H7 (cell line): ENCODE results near the gene CDC25B. TPM values are rescaled to one million over a fixed set of nuclear protein-coding genes. Genes with fewer than 3 reads are reported as not detected.
"Not testable (repeated sequence)": the region's sequence is repeated elsewhere in the genome, so short reads cannot be mapped to it uniquely, and the experiment has no call there.

Experiments used
- DNase-seq: peaks from one replicate; pipeline ENCODE4 v3.0.0; 2012
- H3K27me3 ChIP-seq: 2 replicates; pipeline ENCODE4 v1.6.0; 2011; ENCODE audit warnings: mild to moderate bottlenecking, low read length; ENCODE audit not compliant: control insufficient read depth, insufficient read depth
- H3K36me3 ChIP-seq: replicated peaks from 2 replicates; pipeline ENCODE4 v1.5.1; 2011; ENCODE audit warnings: low read length; ENCODE audit not compliant: control insufficient read depth, insufficient read depth
- H3K4me3 ChIP-seq: 2 replicates; pipeline ENCODE4 v1.5.1; 2011; ENCODE audit warnings: low read depth, mild to moderate bottlenecking, control low read depth, low read length, moderate library complexity; ENCODE audit not compliant: insufficient read depth
- total RNA-seq: library from RNA; depleted of rRNA; stranded (reverse); fragments of >200 nt; shearing (Covaris generic); gene quantifications from 2 replicates; pipeline ENCODE4 v1.2.3, GENCODE V29; 2014; rRNA removed

Gene CDC25B
- total RNA-seq, 1 experiment from 2014 or later, result 30.7 TPM

GRCh38 chr20:3840201-3840600 lies 44.1 kb downstream of the CDC25B start:
- H3K36me3 ChIP-seq, DNase-seq, H3K4me3 ChIP-seq, H3K27me3 ChIP-seq: not testable (repeated sequence)

DNA sequence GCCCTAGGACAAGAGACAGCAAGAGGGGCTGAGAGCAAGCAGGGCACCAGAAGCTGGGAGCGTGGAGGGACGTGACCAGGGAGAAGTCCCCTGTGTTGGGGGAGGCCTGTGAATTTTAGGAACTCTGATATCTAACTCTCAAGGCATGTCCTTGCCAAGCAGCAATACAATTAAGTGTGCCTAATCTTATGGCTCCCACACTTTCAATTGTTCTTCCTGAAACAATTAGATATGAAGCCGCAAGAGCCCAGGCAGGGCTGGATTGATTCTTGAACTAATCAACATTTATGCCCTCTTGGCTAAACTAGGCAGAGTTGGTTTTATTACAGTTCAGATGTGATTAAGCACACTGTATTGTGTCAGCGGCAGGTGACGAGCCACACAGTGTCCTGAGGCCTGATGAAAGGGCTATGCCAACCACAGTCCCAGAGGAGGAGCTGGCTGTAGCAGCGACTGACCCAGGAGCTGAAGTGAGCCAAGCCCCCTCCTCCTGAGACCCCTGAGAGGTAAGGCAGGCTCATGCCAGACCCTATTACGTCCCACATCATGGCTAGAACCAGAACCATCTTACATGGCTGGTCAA lies 46.3 kb downstream of the CDC25B start:
- DNase-seq, result peak; percentile 32
- Histone ChIP-seq H3K36me3 (no peaks in the 10 kb centered on the region), H3K27me3 (no peaks in the 10 kb centered on the region), H3K4me3 (no peak overlapping the region)

DNA sequence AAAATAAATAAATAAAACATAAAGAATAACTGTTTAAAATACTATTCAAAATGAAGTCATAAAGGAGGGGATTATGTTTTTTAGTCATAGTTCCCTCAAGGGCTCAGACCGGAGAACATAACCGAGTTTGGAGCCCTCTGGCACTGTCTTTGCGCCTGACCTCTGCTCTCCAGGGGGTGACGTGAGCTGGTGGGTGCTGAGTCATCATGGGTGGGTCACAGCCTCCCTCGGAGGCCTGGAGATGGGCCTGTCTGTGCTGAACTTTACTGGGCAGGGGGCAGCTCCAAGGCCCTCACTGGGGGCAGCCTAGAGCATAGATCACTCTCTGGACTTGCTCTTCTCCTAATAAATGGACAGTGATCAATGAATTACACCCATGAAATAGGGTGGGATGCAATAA lies 47.4 kb downstream of the CDC25B start:
- Histone ChIP-seq H3K36me3 (no peaks in the 10 kb centered on the region), H3K27me3 (no peaks in the 10 kb centered on the region), H3K4me3 (no peak overlapping the region)
- DNase-seq, result peak; percentile 24

DNA sequence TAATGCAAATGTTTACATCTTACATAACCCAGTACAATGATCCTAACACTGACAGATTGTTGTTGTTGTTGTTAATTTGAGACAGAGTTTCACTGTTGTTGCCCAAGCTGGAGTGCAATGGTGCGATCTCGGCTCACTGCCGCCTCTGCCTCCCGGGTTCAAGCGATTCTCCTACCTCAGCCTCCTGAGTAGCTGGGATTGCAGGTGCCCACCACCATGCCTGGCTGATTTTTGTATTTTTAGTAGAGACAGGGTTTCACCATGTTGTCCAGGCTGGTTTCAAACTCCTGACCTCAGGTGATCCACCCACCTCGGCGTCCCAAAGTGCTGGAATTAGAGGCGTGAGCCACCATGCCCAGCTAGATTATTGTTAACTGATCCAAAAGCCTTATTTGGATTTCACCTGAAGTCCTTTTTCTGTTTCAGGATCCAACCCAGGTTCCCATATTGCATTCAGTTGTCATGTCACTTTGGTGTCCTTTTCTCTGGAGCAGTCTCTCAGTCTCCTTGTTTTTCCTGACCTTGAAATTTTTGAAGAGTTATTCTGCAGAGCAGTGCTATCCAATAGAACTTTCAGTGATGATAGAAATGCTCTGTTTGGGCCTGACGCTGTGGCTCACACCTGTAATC lies 48.0 kb downstream of the CDC25B start:
- not testable (repeated sequence) for H3K4me3 ChIP-seq, H3K27me3 ChIP-seq, DNase-seq, H3K36me3 ChIP-seq

DNA sequence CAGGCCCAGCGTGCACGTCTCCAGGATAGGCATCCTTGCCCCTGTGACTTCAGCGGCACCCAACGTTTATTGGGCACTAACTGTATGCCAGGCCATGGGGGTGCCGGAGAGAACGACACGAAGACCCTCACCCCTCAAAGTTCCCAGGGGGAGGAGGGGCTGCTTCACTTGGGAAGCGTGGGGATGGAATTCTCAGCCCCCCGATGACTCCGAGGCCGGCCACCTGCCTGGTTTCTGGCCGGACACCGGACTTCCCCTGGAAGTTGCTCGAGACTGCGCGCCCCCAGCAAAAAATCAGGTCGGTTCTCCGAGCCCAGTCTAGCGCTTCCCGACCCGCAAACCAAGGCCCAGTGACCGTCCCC lies 50.2 kb downstream of the CDC25B start:
- H3K36me3 ChIP-seq, result no peaks in the 10 kb centered on the region
- no peaks in the 10 kb centered on the region for H3K27me3 ChIP-seq
- no peak for DNase-seq
- peak overlapping the region; percentile 89 for H3K4me3 ChIP-seq

DNA sequence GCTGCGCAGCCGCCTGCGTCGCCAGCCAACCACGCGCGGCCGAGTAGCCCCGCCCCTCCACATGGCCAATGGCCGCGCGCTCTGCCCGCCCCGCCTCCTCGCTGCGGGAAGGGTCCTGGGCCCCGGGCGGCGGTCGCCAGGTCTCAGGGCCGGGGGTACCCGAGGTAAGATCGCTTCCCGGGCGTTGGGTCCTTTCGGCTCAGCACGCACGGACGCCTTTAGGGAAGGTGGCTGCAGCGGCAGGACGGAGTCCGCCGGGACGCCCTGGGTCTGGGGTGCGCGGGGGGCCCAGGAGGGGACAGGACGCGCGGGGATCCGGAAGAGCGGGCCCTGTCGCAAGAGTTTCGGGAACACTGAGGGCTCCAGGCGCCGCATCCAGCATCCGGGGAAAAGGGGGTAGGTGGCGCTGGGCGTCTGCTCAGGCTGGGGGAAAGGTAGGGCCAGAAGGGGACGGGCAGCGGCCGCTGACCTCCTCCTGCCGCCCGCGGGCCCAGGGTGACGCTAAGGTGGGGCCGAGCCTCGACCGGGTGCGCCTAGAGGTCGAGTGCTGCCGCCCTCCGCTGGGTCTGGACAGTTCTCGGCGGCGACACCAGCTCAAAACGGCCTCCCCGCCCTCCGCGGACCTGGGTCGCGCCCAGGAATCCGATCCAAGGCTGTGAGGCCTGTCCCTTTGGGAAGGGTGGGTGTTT lies 50.8 kb downstream of the CDC25B start, which contains the start of gene MAVS:
Gene MAVS, plus strand, starts transcription at position 95 of the 689 bp plus-strand sequence. CDS start 7,791 bp downstream, outside the sequence.
- Histone ChIP-seq H3K27me3 (no peaks in the 10 kb centered on the region), H3K4me3 (peak within 1 kb of the TSS; percentile 89), H3K36me3 (no peaks in the 10 kb centered on the region)
- DNase-seq, result peak; percentile 99

DNA sequence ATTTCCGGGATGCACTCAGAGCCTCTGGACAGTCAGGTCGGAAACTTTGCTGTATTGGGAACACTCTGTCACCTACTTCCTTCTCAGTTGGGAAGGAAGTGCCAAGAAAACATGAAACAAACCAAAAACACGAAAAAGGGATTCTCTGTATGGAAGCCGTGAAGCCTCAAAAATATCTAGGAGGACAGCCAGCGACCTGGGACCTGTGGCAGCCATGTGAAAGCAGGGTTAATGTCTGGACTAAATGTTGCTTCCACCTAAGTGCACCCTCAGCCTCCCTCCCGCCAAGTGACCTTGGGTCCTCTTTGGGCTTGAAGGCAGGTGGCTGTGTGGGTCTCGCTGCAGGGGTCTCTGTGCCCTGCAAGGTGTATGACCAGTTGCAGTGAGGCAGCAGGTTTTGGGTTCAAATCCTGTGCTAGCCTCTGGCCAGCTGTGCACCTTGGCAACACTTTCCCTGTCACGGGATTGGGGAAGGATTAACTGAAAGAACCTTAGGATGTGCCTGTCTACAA lies 51.4 kb downstream of the CDC25B start:
- Histone ChIP-seq H3K36me3 (no peaks in the 10 kb centered on the region), H3K27me3 (no peaks in the 10 kb centered on the region), H3K4me3 (peak overlapping the region; percentile 89)
- DNase-seq, result no peak

GRCh38 chr20:3848565-3848964 lies 52.5 kb downstream of the CDC25B start:
- Histone ChIP-seq H3K27me3 (no peaks in the 10 kb centered on the region), H3K36me3 (no peaks in the 10 kb centered on the region), H3K4me3 (no peak overlapping the region)
- DNase-seq, result no peak

GRCh38 chr20:3854462-3854871 lies 58.4 kb downstream of the CDC25B start:
- DNase-seq, result no peak
- H3K27me3 ChIP-seq, result no peaks in the 10 kb centered on the region
- H3K4me3 ChIP-seq, result no peak overlapping the region
- H3K36me3 ChIP-seq, result peaks cover 9% of the 10 kb centered on the region

Other genes starting within 250 kb of the CDC25B start
- gene GFRA4, start 132.9 kb upstream of the CDC25B start, total RNA-seq, result not detected in 2 replicates
- gene ADAM33, start 114.3 kb upstream of the CDC25B start, total RNA-seq, result 3.3 and 5.5 TPM in 2 replicates
- gene SIGLEC1, start 83.7 kb upstream of the CDC25B start, total RNA-seq, result not detected in 2 replicates
- gene HSPA12B, start 63.6 kb upstream of the CDC25B start, total RNA-seq, result 0.97 and 2.4 TPM in 2 replicates
- 90.8 and 107 TPM in 2 replicates for gene ADISSP, start 28.6 kb upstream of the CDC25B start, total RNA-seq
- gene SPEF1, start 14.9 kb upstream of the CDC25B start, total RNA-seq, result 0.11 and 0.94 TPM in 2 replicates
- 57.7 and 74.5 TPM in 2 replicates for gene CENPB, start 9.6 kb upstream of the CDC25B start, total RNA-seq
- gene AP5S1, start 24.2 kb downstream of the CDC25B start, total RNA-seq, result 3.1 and 4.4 TPM in 2 replicates
- gene MAVS, start 50.5 kb downstream of the CDC25B start, total RNA-seq, result 10.6 and 11.9 TPM in 2 replicates
- 46.8 and 61.5 TPM in 2 replicates for gene PANK2, start 93.1 kb downstream of the CDC25B start, total RNA-seq
- 11.5 and 14.2 TPM in 2 replicates for gene RNF24, start 219.2 kb downstream of the CDC25B start, total RNA-seq